Activated effector memory CD4-positive, alpha-beta T cell treated with Interleukin-2 at 50 U/mL for 16 hours (primary cell): ENCODE data around the gene GNPTAB.
"Not testable (repeated sequence)": the region's sequence is repeated elsewhere in the genome, so short reads cannot be mapped to it uniquely, and the experiment has no call there.

ENCODE experiments used
- DNase-seq: peaks from one replicate; pipeline ENCODE4 v3.0.0-alpha.2; 2020

GNPTAB gene

DNA sequence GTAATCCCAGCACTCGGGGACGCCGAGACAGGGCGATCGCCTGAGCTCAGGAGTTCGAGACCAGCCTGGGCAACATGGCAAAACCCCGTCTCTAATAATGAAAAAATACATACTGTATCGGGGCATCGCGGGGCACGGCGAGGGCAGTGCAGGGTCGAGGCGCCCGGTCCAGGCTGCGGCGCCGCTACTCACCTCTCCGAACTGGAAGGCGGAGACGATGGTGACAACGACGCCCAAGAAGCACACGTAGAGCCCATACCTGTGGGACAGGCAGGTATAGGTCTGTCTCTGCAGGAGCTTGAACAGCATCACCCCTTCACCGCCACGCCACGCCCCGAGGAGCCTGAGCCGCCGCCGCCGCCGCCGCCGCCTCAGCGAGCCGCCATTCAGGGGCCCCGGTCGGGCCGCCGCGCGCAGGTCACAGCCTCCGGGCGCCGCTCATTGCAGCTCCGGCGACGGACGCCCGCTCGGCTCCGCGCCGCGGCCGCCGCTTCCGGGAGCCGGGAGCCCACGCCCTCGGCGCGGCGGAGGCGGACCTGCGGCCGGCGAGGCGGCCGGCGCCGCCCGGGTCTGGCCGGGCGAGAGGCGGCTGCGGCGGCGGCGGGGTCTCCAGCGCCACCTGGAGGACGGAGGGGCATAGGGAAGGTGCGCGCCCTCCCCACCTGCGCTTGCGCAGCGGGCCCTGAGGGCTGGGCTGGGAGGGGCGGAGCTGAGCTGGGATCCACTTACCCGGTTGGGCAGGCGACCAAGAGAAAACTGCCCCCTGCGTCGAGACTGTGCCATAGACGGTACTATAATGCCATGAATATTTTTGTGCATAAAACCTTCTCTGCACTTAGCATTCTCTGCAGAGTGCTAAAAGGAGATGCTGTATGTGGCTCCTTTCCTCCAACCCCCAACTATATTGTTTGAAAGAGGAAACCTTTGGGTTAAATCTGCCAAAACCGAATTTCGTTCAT, at the start of gene GNPTAB:
GNPTAB (minus strand) TSS at position 593 of the 959 bp plus-strand sequence; CDS start at position 309, 284 bp downstream.
- DNase-seq: peak; percentile 95

DNA sequence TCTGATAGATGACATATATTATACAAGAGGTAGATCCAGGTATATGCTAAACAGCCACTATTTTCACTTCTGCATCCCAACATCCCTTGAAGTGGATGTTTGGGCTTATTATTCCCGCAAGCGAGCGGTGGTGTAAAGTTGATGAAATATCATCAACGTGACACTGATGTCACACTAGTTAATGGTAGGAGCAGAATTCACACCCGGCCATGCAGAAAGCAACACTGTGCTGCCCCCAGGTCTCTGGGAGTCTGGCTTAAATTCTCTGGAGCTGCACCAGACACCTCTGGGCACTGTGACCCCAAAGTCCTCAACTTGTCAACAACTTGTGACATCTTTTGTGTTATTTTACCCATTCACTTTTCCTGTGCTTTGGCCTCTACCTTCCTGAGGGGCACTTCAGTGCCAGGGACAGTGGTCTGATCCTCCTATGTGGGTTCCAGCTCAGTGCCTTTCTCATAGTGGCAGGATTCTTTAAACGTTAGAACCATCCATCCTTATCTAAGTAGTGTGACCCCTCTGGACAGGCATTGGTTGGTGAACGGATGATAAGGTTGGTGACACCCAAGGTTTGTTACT, 47.6 kb upstream of the GNPTAB start:
- DNase-seq: no peak

DNA sequence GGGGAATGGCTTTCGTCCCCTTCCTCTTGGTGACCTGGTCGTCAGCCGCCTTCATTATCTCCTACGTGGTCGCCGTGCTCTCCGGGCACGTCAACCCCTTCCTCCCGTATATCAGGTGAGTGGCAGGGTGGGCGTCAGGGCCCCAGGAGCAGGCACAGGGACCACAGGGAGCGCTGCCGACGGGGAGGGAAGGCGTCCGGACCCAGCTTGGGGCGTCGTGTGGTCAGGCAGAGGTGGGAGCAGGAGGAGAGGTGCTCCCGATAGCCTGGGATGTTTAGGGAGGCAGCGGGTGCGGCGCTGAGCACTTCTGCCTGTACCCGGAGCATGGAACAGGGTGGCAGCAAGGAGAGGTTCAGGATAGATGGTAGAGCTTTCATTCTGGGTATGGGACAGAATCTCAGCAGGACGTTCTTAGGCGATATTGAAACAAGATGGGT, 47.1 kb upstream of the GNPTAB start:
- DNase-seq: no peak

DNA sequence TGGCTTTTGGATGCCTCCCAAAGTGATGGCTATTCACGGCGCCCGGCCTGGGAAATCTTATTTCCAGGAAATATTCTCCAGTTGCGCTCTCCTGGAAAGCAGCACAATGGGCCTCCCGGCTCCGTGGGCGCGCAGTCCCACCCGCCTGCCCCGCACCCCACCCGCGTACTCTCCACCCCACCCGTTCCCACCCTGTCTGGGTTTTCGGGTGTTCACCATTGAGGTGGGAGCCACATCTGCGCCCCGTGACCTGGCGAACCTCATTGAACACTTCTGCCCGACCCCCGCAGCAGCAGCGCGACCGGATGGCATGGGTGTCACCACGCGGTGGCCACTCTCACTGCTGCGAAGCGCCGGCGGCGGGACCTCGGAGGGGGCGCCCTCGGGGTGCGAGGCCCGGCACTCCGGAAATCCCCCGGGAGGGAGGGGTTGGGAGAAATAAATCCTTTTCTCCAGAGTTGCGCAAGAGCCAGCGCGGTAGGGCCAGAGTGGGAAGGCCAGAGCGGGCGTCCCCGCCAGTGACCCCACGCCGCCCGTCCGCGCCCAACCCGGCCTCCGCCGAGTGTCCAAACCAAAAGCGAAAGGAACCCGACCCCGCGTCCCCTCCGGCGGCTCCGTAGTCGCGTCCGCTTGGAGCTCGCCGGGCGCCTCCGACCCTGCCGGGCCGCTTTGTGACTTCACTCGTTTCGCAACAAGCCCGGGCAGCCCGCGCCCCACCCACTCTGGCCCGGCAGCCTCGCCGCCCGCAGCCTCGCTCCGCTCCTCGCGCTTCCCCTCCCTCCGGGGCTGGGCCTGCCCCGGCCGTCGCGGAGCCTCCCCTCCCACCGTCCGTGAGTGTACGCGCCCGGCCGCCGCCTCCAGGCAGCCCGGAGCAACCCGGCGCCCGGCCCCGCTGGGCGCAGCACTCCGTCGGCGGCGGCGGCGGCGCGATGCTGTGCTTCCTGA, 46.4 kb upstream of the GNPTAB start, which contains the start of gene DRAM1:
DRAM1 (plus strand) TSS at position 720 of the 945 bp plus-strand sequence; CDS start at position 930, 210 bp downstream.
- peak; percentile 58 for DNase-seq

DNA sequence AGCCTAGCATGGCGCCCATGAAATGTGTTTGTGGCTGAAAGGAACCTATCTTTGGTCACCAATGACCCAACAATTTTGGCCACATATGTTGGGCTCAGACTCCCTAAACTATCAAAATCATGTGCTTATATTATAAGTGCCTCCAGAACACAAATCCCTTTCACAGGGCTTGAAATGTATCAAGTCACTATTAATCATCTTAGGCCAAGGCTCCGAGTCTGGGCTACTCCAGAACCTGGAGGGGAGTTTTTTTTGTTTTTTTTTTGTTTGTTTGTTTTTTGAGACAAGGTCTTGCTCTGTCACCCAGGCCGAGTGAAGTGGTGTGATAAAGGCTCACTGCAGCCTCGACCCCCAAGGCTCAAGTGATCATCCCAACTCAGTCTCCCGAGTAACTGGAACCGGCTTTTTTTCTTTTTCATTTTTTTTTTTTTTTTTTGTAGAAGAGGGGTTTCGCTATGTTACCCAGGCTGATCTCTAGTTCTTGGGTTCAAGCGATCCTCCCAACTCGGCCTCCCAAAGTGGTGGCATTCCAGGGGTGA, 45.6 kb upstream of the GNPTAB start:
- no peak for DNase-seq

DNA sequence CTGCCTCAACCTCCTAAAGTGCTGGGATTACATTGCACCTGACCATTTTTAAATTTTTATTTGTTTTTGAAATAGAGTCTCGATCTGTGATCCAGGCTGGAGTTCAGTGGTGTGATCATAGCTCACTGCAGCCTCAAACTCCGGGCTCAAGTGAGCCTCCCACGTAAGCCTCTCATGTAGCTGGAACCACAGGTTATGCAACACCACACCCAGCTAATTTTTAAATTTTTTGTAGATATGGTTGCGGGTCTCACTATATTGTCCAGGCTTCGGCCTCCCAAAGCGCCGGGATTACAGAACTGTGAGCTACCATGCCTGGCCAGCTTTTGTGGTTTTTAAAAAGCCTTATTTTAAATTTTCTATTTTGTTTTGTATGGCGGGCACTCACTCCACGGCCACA, 44.4 kb upstream of the GNPTAB start:
- no peak for DNase-seq

DNA sequence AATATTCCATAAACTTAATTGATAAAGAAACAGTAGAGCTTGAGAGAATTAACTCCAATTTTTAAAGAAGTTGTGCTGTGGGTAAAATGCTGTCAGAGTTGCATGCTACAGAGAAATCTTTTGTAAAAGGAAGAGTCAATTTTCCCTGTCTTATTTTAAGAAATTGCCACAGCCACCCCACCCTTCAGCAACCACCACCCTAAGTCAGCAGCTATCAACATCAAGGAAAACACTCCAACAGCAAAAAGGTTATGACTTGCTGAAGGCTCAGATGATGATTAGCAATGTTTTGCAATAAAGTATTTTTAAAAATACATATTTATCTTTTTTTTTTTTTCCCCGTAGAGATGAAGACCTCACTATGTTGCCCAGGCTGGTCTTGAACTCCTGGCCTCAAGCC, 40.2 kb upstream of the GNPTAB start:
- DNase-seq: no peak

DNA sequence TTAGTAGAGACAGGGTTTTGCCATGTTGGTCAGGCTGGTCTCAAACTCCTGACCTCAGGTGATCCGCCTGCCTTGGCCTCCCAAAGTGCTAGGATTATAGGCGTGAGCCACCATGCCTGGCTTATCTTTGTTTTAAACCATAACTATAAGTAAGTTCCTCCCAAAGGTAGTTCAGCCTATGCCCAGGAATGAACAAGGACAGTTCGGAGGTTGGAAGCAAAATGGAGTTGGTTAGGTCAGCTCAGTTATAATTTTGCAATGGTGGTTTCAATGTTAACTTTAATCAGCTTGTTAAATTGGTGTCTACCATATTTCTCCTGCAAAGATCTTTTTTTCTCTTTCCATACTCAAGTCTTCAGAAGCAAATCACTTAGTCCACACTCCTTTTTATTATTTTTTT, 36.9 kb upstream of the GNPTAB start:
- DNase-seq: not testable (repeated sequence)

DNA sequence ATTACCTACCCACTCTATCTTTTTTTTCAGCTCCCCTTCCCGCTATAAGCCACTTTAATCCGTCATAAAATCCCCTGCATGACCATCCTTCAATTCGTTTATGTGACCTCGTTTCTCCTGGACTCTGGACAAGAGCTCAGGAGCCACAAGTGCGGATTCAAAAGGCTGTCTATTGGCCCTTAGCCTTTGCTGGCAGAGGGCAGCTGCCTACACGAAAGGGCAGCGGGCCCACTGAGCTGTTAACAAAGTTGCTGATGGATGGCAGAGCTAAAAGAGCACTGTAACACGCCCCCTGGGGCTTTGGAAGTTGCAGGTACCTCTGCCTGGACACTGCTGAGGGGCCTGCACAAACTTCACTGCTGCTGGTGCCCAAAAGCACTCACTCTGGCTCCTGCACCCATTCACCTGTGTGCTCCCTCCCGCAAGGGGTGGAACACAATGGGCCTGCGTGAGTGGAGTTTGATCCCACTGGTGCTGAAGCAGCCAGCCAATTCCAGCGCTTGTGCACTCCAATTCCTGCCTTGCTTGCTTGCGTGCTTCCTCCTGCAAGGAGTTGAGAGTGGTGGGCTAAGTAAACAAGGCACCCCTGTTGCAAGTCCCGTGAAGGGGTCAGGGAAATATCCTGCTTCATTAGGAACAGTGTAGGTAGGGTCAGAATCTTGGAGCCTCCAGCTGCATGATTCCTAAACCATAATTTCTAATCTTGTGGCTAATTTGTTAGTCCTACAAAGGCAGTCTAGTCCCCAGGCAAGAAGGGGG, 36.0 kb upstream of the GNPTAB start:
- DNase-seq: no peak

DNA sequence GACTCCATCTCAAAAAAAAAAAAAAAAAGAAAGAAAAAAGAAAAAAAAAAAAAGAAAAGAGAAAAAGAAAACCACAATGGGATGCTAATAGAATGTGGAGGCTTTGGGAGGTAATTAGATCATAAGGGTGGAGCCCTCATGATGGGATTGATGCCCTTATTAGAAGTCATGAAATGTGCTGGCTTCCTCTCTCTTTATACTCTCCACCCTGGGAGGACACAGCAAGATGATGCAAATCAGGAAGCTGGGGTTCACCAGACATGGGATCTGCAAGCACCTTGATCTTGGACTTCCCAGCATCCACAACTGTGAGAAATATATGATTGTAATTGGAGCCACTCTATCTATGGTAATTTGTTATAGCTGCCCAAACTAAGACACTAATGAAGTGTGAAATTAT, 33.2 kb upstream of the GNPTAB start:
- no peak for DNase-seq

DNA sequence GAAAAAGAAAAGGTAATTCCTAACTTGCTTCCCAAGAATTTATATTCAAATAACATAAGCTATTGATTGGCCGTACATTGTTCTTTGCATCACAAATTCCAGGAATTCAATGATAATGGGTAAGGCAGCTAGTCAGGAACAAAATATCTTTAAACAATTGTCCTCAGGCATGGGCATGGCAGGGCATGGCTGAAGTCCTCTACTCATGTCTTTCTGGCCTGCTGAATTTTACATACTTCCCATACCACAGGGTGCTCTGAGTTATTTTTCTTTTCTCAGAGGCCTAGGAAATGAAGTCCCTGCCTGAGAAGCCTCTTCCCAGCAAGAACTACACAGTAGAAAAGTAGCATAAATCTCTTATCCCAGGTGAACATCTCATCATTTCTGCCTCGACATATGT, 31.5 kb upstream of the GNPTAB start:
- DNase-seq: no peak

DNA sequence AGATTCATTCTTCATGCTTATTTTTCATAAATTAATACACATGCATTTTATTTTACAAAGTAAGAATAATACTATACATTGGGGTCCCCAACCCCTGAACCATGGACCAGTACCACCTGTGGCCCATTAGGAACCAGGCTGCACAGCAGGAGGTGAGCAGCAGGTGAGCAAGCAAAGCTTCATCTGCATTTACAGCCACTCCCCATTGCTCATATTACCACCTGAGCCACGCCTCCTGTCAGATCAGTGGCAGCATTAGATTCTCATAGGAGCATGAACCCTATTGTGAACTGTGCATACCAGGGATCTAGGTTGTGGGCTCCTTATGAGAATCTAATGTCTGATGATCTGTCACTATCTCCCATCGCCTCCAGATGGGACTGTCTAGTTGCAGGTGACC, 30.9 kb upstream of the GNPTAB start:
- DNase-seq: not testable (repeated sequence)

DNA sequence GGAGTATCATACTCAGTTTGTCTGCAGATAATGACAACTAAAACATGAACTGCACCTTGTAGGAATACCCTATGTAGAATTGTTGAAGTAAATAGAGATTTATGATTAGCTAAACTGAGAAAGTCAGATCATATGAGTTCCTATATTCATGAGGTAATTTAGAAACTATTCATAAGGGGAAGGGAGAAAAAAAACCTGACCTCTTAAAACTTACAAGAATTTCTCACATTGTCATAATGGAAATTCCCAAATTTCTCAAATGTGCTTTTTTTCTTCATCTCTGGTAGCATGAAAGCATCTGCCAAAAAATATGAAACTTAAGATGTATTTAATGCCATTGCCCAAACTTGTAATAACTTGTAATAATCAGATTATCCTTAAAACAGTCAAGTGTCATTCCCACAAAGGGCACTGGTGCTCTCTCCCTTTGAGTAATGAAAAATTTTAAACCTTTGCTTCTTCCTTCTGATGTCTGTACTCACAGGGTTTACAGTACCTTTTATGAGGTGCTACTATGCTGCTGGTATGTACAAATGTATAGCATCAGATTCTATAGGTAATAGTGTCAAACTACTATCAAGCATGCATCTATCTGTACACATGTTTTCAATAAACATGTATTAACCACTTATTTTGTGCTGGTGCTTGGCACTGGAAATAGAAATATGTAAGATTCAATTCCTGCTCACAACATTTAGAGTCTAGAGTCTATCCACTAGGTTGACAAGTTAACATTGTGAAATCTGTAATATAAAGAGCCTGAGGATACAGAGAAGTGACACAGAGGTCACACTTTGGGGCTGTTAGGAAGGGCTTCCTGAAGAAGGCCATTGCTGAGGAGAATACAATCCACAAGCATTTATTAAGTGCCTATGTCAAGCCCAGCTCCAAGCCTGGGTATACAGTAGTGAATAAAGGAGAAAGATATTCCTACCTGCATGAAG, 29.2 kb upstream of the GNPTAB start:
- no peak for DNase-seq

DNA sequence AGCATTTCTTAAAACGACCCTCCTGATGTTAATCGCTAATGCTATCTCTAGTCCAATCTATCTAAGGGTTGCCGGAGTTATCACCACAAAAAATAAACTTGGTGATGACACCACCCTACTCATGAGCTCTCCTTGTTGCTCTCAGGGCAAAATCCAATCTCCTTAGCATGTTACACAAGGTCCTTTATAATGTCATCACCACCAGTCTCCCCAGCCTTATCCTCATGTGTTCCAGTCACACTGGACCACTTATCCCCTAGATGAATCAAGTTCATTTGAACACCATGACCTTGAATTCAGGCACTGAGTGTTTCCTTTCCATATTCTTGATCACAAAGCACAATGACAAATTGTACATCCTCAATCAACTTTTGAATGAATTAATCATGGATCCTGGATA, 27.6 kb upstream of the GNPTAB start:
- DNase-seq: no peak

DNA sequence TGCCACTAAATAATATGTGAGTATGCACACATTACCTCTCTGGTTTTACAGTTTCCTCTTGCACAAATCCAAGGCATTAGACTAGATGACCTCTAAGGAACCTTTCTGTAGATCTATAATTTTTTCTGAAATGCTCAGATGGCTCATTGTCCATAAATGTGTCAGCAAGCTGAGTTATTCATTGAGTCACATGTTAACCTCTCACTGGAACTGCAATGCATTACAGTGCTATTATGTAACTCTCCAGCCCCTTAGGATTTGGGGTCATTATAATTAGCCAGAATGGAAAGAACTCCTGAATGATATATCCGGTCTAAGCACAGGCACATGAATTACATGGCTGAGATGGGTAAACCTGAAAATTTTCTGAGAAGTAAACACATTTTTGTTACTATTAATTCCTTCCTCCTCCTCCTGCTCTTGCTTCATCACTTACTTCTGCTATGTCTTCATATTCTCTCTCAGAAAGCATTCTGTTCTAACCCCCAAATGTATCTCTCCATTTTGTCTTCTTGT, 26.3 kb upstream of the GNPTAB start:
- DNase-seq: no peak

DNA sequence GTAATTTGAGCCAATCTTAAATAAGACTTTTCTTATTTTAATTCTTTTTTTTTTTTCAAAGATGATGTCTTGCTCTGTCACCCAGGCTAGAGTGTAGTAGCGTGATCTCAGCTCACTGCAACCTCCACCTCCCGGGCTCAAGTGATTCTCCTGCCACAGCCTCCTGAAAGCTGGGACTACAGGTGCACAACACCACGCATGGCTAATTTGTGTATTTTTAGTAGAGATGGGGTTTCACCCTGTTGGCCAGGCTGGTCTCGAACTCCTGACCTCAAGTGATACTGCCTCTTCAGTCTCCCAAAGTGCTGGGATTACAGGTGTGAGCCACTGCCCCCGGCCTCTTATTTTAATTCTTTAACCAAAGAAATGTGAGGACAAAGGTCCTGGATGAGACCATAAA, 25.9 kb upstream of the GNPTAB start:
- not testable (repeated sequence) for DNase-seq

DNA sequence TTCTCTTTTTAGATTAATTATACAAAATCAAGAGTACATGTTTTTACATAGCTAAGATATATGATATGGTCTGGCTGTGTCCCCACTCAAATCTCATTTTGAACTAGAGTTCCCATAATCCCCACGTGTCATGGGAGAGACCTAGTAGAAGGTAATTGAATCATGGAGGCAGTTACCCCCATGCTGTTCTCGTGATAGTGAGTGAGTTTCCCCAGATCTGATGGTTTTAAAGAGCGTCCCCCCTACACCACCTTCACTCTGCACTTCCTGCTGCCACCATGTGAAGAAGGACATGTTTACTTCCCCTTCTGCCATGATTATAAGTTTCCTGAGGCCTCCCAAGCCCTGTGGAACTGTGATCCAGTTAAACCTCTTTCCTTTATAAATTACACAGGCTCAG, 25.2 kb upstream of the GNPTAB start:
- DNase-seq: no peak

DNA sequence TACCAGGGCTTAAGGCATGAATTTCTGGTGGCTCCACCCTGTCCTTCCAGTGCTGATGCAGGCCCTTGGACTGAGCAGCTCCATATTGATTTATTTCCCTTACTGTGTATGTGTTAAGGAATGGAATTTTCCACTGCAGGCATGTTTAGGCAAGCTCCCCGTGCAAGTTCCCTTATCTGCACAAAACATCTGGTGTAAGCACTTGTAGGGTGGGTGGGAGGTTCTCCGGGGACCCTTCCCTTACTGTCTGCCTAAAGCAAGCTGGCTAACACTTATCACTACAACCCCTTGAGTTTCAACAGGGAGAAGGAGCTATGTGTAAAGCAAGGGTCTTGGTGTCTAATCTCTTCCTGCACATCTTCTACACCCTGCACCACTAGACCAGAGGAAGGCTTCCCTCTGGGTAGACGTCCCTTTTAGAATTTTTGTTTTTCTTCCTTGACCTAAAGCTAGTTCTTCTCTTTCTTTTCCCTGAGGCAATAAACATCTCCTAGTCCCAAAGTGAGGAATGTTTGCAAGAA, 24.7 kb upstream of the GNPTAB start:
- DNase-seq: no peak

DNA sequence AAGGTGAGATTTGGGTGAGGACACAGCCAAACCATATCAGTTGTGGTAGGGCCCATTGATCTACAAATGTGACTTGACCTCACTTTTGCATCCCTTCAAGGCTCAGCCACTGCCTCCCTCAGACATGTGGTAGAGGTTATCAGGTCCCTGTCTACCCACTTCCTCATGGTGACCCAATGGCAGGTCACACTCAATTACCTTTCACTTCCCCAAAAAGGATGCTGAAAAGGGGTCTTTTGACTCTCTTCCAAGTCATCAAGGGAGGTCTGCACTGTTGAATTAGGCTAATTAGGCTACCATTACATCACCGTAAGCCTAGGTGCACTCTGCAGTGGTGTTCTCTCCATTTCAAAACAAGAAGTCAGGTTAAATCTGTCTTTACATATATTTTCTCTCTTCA, 24.0 kb upstream of the GNPTAB start:
- no peak for DNase-seq

DNA sequence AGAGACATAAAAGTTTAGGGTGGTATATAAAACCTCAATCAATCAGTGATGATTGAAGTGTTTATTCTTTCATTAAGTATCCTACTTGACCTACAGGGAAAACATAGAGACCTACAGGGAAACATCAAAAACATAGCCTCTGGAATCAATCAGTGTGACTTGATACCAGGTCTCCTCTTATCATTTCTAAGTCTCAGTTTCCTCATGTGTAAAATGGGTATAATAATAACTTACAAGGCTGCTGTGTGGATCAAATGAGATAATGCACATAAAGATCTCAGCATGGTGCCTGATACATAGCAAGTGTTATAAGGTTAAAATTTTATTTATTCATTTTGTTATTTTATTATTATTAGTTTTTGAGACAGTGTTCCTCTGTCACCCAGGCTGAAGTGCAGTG, 22.2 kb upstream of the GNPTAB start:
- no peak for DNase-seq
